Left forelimb (tissue), 1 donor: ENCODE measurements around the gene SSBP1.
"Not testable (repeated sequence)": the region's sequence is repeated elsewhere in the genome, so short reads cannot be mapped to it uniquely, and the experiment has no call there.

Experiments
- DNase-seq: peaks from one replicate; pipeline ENCODE4 v3.0.0-alpha.2; 2018; ENCODE audit warnings: low spot score

The SSBP1 gene

DNA sequence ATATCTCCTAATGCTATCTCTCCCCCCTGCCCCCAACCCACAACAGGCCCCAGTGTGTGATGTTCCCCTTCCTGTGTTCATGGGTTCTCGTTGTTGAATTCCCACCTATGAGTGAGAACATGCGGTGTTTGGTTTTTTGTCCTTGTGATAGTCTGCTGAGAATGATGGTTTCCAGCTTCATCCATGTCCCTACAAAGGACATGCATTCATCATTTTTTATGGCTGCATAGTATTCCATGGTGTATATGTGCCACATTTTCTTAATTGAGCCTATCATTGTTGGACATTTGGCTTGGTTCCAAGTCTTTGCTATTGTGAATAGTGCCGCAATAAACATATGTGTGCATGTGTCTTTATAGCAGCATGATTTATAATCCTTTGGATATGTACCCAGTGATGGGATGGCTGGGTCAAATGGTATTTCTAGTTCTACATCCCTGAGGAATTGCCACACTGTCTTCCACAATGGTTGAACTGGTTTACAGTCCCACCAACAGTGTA is 32.0 kb downstream of the SSBP1 start:
- DNase-seq = not testable (repeated sequence)

DNA sequence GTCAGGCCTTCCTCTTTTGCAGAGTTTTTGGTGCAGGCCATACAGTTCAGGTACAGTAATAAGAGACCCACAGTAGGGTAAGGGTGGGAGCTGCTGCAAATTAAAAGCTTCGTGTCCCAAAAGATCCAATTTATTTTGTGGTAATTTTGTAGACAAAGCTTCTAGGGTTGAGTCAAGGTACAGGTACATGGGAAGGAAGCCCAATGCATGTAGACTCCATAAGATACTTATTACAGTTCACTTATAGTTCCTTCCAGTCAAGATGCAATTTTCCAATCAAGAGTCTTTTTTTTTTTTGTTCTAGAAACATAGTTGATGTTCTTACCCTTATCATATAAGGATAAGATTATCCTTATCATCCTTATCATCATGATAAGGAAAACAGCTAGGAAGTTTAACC is 38.2 kb downstream of the SSBP1 start, which contains the start of gene TAS2R4:
TSS of gene TAS2R4 (plus strand) at position 301 of the 400 bp plus-strand sequence. CDS start 1,815 bp downstream, outside the sequence.
- DNase-seq = no peak

DNA sequence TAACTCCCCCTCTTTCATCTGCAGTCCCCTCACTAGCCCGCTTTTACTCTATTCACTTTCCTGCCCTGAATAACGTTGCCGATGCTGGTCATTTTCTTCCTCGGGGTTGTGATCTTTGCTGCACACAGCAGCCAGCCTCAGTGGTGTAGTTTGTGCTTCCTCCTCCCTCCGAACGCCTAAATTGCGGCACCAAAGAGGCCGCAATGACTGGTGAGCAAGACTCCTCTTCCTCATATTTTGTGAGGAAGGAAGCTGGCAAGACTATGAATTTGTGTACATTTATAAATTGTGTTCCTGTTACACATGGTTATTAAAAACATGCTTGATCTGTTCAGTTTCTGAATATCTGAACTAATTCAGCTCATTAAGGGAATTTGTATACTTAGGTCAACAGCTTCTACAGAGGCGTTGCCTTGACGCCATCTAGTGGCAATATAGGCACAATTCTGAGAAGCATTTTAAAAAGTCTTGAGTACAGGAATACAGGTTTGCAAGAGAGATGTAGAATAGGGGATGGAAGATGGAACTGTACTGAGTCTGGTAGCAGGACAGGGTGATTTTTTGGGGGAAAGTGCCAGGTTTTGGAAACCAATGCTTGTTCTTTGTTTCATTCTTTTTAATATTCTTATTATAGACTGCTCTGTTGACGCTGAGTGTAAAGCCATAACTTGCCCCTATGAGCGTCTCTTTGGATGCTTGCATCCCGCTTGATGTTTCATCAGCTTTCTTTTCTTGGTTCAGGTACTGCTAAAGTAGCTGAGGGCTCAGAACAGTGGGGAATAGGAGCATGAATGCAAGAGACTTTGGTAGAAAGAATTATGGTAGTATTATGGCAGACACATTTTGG is 47.8 kb downstream of the SSBP1 start:
- DNase-seq = no peak

DNA sequence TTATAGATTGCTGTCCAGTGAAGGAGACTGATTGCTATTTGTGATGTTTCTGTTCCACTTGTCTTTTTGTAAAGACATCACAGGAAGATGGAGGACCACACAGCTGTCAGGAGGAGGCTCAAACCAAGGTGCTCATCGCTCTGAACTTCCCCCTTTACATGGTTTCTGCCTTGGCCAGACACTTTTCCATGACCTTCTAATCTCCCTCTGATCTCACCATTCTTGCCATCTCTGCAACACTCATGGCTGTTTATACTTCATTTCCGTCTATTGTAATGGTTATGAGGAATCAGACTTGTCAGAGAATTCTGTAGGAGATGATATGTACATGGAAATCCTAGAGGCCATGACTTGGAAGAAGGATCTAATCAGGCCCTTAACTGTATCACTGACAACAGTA is 50.1 kb downstream of the SSBP1 start:
- no peak for DNase-seq

- DNase-seq = no peak
Measured at GRCh38 chr7:141789917-141790316, 51.8 kb downstream of the SSBP1 start, which contains the start of gene TAS2R5. TAS2R5 (plus strand) TSS chr7:141790217; CDS start chr7:141790362, 145 bp downstream.

DNA sequence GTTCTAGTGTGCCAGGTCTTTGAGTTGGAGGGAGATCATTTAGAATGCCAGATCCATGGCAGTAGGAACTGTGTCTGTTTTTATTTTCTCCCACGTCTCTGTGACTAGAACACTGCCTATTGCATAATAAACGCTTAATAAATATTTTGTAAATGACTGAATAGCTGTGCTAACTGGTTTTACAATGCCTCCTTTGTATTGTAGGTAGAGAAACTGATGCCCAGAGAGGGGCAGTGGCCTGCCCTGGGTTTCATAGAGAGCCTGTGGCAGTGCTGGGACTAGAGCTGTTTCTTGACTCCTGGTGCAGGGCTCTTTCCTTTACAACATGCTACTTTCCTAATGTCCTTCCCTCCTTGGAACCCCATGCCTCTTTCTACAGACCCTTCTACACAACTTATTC is 54.4 kb downstream of the SSBP1 start:
- DNase-seq = no peak
